SKM-1 (cell line): Measurements from ENCODE around the gene CHSY1.

Source experiments
- DNase-seq: peaks from one replicate; lab custom pipeline; 2025; ENCODE audit not compliant: unreplicated experiment; lab: John Stamatoyannopoulos, UW

The CHSY1 gene

GRCh38 chr15:101189409-101190091, 62.3 kb downstream of the CHSY1 start:
- no peak for DNase-seq

- DNase-seq, result no peak
These were observed 63.0 kb downstream of the CHSY1 start for GRCh38 chr15:101188637-101189408.

- DNase-seq, result no peak
These were observed 63.8 kb downstream of the CHSY1 start for GRCh38 chr15:101187820-101188636.

- DNase-seq, result no peak
These were observed 66.1 kb downstream of the CHSY1 start for GRCh38 chr15:101185770-101186169.

GRCh38 chr15:101185336-101185735, 66.5 kb downstream of the CHSY1 start:
- DNase-seq, result no peak

GRCh38 chr15:101184830-101185229, 67.0 kb downstream of the CHSY1 start:
- DNase-seq, result no peak

- no peak for DNase-seq
These were observed 67.9 kb downstream of the CHSY1 start for GRCh38 chr15:101183931-101184305.

- no peak for DNase-seq
These were observed 68.5 kb downstream of the CHSY1 start for GRCh38 chr15:101183226-101183930.

- no peak for DNase-seq
These were observed 69.6 kb downstream of the CHSY1 start for GRCh38 chr15:101182215-101182614.

- no peak for DNase-seq
These were observed 70.5 kb downstream of the CHSY1 start for GRCh38 chr15:101181349-101181748.

- DNase-seq, result no peak
These were observed 71.1 kb downstream of the CHSY1 start for GRCh38 chr15:101180620-101181307.

GRCh38 chr15:101179341-101180153, 72.3 kb downstream of the CHSY1 start:
- DNase-seq, result no peak

- DNase-seq, result no peak
These were observed 72.9 kb downstream of the CHSY1 start for GRCh38 chr15:101178931-101179330.

GRCh38 chr15:101178479-101178878, 73.4 kb downstream of the CHSY1 start:
- DNase-seq, result no peak

- no peak for DNase-seq
These were observed 74.0 kb downstream of the CHSY1 start for GRCh38 chr15:101177866-101178265.

- no peak for DNase-seq
These were observed 75.2 kb downstream of the CHSY1 start for GRCh38 chr15:101176625-101177024.

GRCh38 chr15:101175401-101175800, 76.4 kb downstream of the CHSY1 start:
- DNase-seq, result peak; percentile 81

GRCh38 chr15:101174152-101174920, 77.5 kb downstream of the CHSY1 start:
- no peak for DNase-seq
